Common myeloid progenitor, CD34-positive (primary cell): ENCODE data around the gene ATP6V0A4.

Experiments
- CTCF ChIA-PET: fragments of 350-600 bp; sonication (Branson Sonifier 250); formaldehyde crosslinking; loops from one replicate; lab custom pipeline; 2021; ENCODE audit warnings: antibody characterized with exemption; lab: Charles Lee
- POLR2A ChIA-PET: fragments of 350-600 bp; sonication (Branson Sonifier 250); formaldehyde crosslinking; loops from one replicate; lab custom pipeline; 2021; ENCODE audit warnings: antibody characterized with exemption; lab: Charles Lee
- DNase-seq, 3 donors: peaks; one replicate each; pipeline versions ENCODE4 v3.0.0 to v3.0.0-alpha.2; 2013
- H3K27ac ChIP-seq, 2 experiments: 1 replicate in 1 of 2; 2 replicates in 1 of 2; pipeline ENCODE4 v1.7.0; 2013; ENCODE audit warnings: inconsistent platforms in 2 of 2, low read length in 2 of 2, mild to moderate bottlenecking in 2 of 2, low read depth in 1 of 2, moderate library complexity in 1 of 2; ENCODE audit not compliant: severe bottlenecking in 2 of 2, insufficient read depth in 1 of 2, poor library complexity in 1 of 2
- H3K27me3 ChIP-seq, 5 experiments: replicated peaks in 2 of 5; 1 replicate in 3 of 5; 2 replicates in 2 of 5; pipeline versions ENCODE4 v1.6.1 to v1.7.0; 2013; ENCODE audit warnings: low read length in 4 of 5, mild to moderate bottlenecking in 2 of 5, moderate library complexity in 2 of 5, inconsistent platforms in 1 of 5; ENCODE audit not compliant: insufficient read depth in 5 of 5, control insufficient read depth in 4 of 5
- H3K36me3 ChIP-seq, 4 experiments: 1 replicate in 2 of 4; 2 replicates in 2 of 4; pipeline versions ENCODE4 v1.6.1 to v1.7.0; 2013; ENCODE audit warnings: low read length in 3 of 4, control low read depth in 1 of 4, mild to moderate bottlenecking in 1 of 4; ENCODE audit not compliant: control insufficient read depth in 4 of 4, insufficient read depth in 4 of 4
- H3K4me1 ChIP-seq, 4 experiments: 1 replicate in 3 of 4; 2 replicates in 1 of 4; pipeline versions ENCODE4 v1.6.1 to v1.7.1; 2013; ENCODE audit warnings: low read length in 3 of 4, mild to moderate bottlenecking in 3 of 4, control low read depth in 1 of 4, inconsistent platforms in 1 of 4, moderate library complexity in 1 of 4; ENCODE audit not compliant: control insufficient read depth in 4 of 4, insufficient read depth in 4 of 4; ENCODE audit errors: control extremely low read depth in 1 of 4
- H3K4me3 ChIP-seq, 7 experiments: 1 replicate in 4 of 7; 2 replicates in 3 of 7; pipeline versions ENCODE4 v1.5.1 to v1.7.0; 2013; ENCODE audit warnings: mild to moderate bottlenecking in 7 of 7, low read length in 6 of 7, moderate library complexity in 6 of 7, inconsistent platforms in 2 of 7, low read depth in 2 of 7, control low read depth in 1 of 7; ENCODE audit not compliant: insufficient read depth in 4 of 7, control insufficient read depth in 1 of 7; ENCODE audit errors: extremely low read depth in 1 of 7
- H3K9me3 ChIP-seq, 5 experiments: 1 replicate in 4 of 5; 2 replicates in 1 of 5; pipeline versions ENCODE4 v1.6.1 to v1.7.1; 2013; ENCODE audit warnings: low read length in 4 of 5, mild to moderate bottlenecking in 2 of 5, inconsistent platforms in 1 of 5, low read depth in 1 of 5, moderate library complexity in 1 of 5; ENCODE audit not compliant: control insufficient read depth in 4 of 5, insufficient read depth in 2 of 5; ENCODE audit errors: control extremely low read depth in 1 of 5
- WGBS: methylation state at CpG from one replicate; pipeline ENCODE4 v1.1.5; 2013; ENCODE audit not compliant: insufficient coverage; 5-methylcytosine and 5-hydroxymethylcytosine counted together

The ATP6V0A4 gene

DNA sequence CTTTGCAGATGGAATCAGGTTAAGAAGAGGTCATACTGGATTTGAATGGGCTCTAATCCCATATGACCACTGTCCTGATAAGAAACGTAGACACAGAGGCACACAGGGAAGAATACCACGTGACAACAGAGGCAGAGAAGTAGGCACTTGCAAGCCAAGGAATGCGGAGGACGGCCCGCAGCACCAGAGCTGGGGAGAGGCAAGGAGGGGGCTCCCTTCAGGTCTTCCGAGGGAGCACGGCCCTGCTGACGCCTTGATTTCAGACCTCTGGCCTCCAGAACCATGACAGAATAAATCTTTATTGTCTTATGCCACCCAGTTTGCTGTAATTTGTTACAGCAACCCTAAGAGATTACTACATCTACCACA is 44.9 kb downstream of the ATP6V0A4 start:
- H3K4me1 ChIP-seq, result peaks cover 0 to 20% (median 16%) of the 10 kb centered on the region in 4 experiments
- peak overlapping the region in 1 of 2 experiments; percentile 46 for H3K27ac ChIP-seq
- H3K4me3 ChIP-seq, result no peak overlapping the region
- ChIA-PET CTCF (interaction anchor here (1.1 to 1.3 kb wide), 2 partner anchors 14 to 40 kb away, joined by 3 to 6 read pairs; no protein-coding TSS in a partner anchor), POLR2A (interaction anchor here (0.9 to 1.6 kb wide), 2 partner anchors 35 to 495 kb away, joined by 5 to 9 read pairs; no protein-coding TSS in a partner anchor)
- H3K36me3 ChIP-seq, result no peaks in the 10 kb centered on the region
- H3K9me3 ChIP-seq, result no peaks in the 10 kb centered on the region
- DNase-seq, result peak in 1 of 3 donors; percentile 50
- no peaks in the 10 kb centered on the region for H3K27me3 ChIP-seq
- 95% methylated on average over 5 of the region's 8 CpGs for WGBS

DNA sequence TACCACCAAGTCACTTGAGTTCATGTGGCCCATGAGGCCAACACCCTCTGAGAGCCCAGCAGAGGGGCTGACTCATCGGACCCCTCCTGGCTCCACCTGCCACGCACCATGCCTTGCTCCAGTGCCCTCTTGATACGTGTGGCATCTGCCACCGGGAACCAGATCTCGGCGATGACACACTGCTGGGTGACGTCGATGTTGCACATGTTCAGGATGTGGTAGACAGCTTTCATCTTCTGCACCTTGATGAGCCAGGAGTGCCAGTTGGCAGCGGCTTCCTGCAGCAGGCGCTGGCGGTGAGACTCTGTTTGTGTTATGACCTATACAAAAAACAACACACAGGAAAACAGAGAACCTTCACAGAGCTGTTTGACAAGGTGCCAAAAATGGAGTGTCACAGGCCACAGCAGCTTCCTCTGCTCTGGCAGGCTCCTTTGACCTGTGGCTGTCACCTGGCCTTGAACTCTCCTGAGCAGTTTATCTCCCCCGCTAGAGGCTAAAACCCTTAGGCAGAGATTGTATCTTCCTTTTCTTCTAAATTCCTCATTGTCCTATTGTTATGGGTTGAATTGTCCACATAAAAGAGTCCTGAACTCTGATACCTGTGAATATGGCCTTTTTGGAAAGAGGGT is 45.4 kb downstream of the ATP6V0A4 start:
- H3K36me3 ChIP-seq, result no peaks in the 10 kb centered on the region
- CTCF ChIA-PET, result interaction anchor here (0.6 to 1.3 kb wide), 3 partner anchors 13 to 582 kb away, joined by 3 to 6 read pairs (median 3); no protein-coding TSS in a partner anchor
- no peak overlapping the region for H3K4me3 ChIP-seq
- no peaks in the 10 kb centered on the region for H3K27me3 ChIP-seq
- WGBS, result 9% methylated on average over 11 of the region's 12 CpGs
- H3K27ac ChIP-seq, result peak overlapping the region in 1 of 2 experiments; percentile 69
- POLR2A ChIA-PET, result interaction anchor here (0.9 to 1.6 kb wide), 2 partner anchors 35 to 495 kb away, joined by 5 to 9 read pairs; no protein-coding TSS in a partner anchor
- H3K9me3 ChIP-seq, result no peaks in the 10 kb centered on the region
- H3K4me1 ChIP-seq, result peaks cover 0 to 20% (median 16%) of the 10 kb centered on the region in 4 experiments
- DNase-seq, result peak; percentile 98 to 100 (median 100)

DNA sequence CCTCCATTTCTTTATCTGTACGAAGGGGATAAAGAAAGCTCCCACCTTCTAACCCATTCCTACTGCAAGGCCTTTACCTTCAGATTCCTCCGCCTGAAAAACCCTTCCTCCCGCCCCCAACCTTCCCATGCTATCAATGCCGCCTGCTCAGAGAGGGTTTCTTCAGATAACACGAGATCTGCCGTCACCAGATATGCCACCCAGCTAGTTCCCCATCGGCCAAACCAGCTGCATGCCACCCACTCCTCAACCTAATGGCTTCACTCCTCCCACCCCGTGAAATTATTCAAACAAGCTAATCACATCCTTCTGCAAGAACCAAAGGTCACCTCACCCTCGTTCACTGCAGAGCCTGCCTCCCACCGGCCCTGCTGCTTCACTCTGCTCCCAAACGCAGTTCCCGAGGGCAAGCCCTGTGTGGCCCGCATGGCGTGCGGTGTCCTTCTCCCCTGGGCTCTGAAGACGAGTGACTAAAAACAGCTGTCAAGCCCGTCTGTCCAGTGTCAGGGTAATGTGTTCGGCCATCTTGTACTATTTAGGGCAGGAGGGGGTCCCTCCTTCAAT is 47.0 kb downstream of the ATP6V0A4 start:
- POLR2A ChIA-PET, result interaction anchor here (0.5 to 1.1 kb wide), 4 partner anchors 12 to 235 kb away, joined by 3 to 5 read pairs (median 4); no protein-coding TSS in a partner anchor
- H3K9me3 ChIP-seq, result no peaks in the 10 kb centered on the region
- H3K27me3 ChIP-seq, result no peaks in the 10 kb centered on the region
- H3K36me3 ChIP-seq, result no peaks in the 10 kb centered on the region
- WGBS, result 90% methylated on average over 17 of the region's 18 CpGs
- no peak overlapping the region for H3K27ac ChIP-seq
- DNase-seq, result peak in 2 of 3 donors; percentile 56 to 68
- CTCF ChIA-PET, result interaction anchor here (1.1 to 1.7 kb wide), 4 partner anchors 9 to 749 kb away, joined by 3 to 6 read pairs (median 4); partner anchors contain the start of gene CREB3L2
- no peak overlapping the region for H3K4me3 ChIP-seq
- H3K4me1 ChIP-seq, result peaks cover 0 to 20% (median 16%) of the 10 kb centered on the region in 4 experiments

DNA sequence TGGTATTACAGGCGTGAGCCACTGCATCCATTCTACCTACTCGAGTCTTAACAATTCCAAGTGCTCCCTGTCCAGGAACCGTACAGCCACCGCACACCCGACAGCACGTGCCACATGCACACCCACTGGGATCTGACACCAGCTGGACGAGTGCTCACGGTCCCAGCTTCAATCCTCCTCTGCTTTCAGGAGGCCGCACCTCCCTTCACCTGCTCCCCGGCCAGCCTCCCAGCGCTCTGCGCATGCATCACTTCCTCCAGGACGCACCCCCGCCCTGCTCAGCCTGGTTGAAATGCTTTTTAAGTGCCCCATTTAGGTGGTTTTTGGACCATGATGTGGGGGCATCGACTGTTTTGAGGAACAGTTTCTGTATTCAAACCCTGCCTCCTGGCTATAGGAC is 47.5 kb downstream of the ATP6V0A4 start:
- 97% methylated on average over 15 of the region's 15 CpGs for WGBS
- Histone ChIP-seq H3K9me3 (no peaks in the 10 kb centered on the region), H3K36me3 (no peaks in the 10 kb centered on the region), H3K4me3 (no peak overlapping the region), H3K4me1 (peaks cover 0 to 20% (median 16%) of the 10 kb centered on the region in 4 experiments), H3K27ac (no peak overlapping the region), H3K27me3 (no peaks in the 10 kb centered on the region)
- ChIA-PET POLR2A (interaction anchor here (0.5 to 1.1 kb wide), 4 partner anchors 12 to 234 kb away, joined by 3 to 5 read pairs (median 4); no protein-coding TSS in a partner anchor), CTCF (interaction anchor here (1.1 to 1.9 kb wide), 5 partner anchors 8 to 748 kb away, joined by 3 to 6 read pairs (median 3); partner anchors contain the start of gene CREB3L2)
- DNase-seq, result peak in 1 of 3 donors; percentile 36

DNA sequence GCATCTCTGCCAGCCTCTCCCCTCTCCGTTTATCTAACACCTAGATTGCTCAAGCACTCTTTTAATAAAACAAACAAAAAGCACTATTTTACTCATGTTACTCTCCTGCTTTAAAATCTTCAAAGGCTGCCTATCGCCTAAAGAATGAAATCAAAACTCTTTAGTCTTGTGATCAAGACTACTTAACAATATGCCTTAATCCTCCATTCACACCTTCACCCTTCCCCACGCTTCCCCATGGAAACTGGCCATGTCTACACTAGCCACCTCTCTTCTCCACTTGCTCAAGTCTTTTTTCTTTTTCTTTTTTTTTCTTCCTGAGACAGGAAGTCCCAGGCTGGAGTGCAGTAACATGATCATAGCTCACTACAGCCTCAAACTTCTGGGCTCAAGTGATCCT is 48.0 kb downstream of the ATP6V0A4 start:
- Histone ChIP-seq H3K27me3 (no peaks in the 10 kb centered on the region), H3K36me3 (no peaks in the 10 kb centered on the region), H3K27ac (no peak overlapping the region), H3K9me3 (no peaks in the 10 kb centered on the region), H3K4me1 (peaks cover 0 to 20% (median 16%) of the 10 kb centered on the region in 4 experiments), H3K4me3 (no peak overlapping the region)
- 88% methylated on average over 3 of the region's 3 CpGs for WGBS
- POLR2A ChIA-PET, result interaction anchor here (1.1 kb wide), 1 partner anchor 86 kb away, joined by 3 read pairs; no protein-coding TSS in a partner anchor
- CTCF ChIA-PET, result interaction anchor here (0.7 to 1.9 kb wide), 3 partner anchors 11 to 34 kb away, joined by 3 to 6 read pairs (median 3); no protein-coding TSS in a partner anchor
- peak in 1 of 3 donors; percentile 18 for DNase-seq

GRCh38 chr7:138748666-138749065 is 49.3 kb downstream of the ATP6V0A4 start:
- POLR2A ChIA-PET, result no interaction called here

More at GRCh38 chr7:138748666-138749065, 49.3 kb downstream of the ATP6V0A4 start:
- DNase-seq, result peak in 1 of 3 donors; percentile 21
- H3K4me3 ChIP-seq, result no peak overlapping the region
- no peak overlapping the region for H3K27ac ChIP-seq
- no peaks in the 10 kb centered on the region for H3K36me3 ChIP-seq
- peaks cover 0 to 20% (median 16%) of the 10 kb centered on the region in 4 experiments for H3K4me1 ChIP-seq
- H3K27me3 ChIP-seq, result no peaks in the 10 kb centered on the region
- CTCF ChIA-PET, result interaction anchor here (1.0 to 1.9 kb wide), 5 partner anchors 10 to 741 kb away, joined by 3 to 6 read pairs (median 3); no protein-coding TSS in a partner anchor
- 91% methylated on average over 4 of the region's 6 CpGs for WGBS
- no peaks in the 10 kb centered on the region for H3K9me3 ChIP-seq
